Measurements from ENCODE around the gene SLC8A2. TPM values are rescaled to one million over a fixed set of nuclear protein-coding genes. Genes with fewer than 3 reads are reported as not detected.

SLC8A2 gene
- polyA plus RNA-seq, 3 donors from 2014 or later = not detected

DNA sequence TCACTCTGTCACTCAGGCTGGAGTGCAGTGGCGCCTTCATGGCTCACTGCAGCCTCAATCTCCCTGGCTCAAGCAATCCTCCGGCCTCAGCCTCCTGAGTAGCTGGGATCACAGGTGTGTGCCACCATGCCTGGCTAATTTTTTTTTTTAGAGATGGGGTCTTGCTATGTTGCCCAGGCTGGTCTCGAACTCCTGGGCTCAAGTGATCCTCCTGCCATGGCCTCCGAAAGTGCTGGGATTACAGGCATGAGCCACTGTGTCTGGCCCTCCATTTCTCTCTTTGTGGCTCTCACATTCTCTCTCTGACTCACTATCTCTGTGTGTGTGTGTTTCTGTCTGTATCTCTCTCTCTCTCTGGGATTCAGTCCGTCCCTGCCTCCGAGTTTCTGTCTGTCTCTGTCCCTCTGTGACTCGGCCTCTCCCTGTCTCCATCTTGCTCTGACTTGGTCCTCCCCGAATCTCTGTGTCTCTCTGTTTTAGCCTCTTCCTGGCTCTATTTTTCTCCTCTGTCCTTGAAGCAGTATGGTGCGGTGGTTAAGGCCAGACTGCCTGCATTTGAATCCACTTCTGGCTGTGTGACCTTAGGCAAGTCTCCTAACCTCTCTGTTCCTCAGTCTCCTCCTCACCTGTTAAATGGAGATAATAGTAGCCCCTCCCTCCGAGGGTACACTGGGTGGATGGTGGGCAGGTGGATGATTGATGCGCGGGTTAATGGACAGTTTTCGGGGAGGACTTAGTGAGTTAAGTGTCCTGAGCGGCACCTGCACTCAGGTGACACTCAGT lies 63.3 kb downstream of the SLC8A2 start:
- peaks cover 9 to 27% (median 10%) of the 10 kb centered on the region in 3 donors for H3K27me3 Mint-ChIP-seq (ENCODE audit: low read depth in 3 of 3)
- H3K36me3 Mint-ChIP-seq = peaks cover 0 to 4% (median 0%) of the 10 kb centered on the region in 3 donors
- DNase-seq = no peak
- no peak overlapping the region for H3K4me3 Mint-ChIP-seq
- H3K9me3 Mint-ChIP-seq = no peaks in the 10 kb centered on the region
- H3K4me1 Mint-ChIP-seq = no peaks in the 10 kb centered on the region
- peak overlapping the region in 1 of 6 donors; percentile 55 for H3K27ac Mint-ChIP-seq

- no peak for DNase-seq
- Mint-ChIP-seq H3K4me1 (no peaks in the 10 kb centered on the region), H3K4me3 (no peak overlapping the region), H3K9me3 (no peaks in the 10 kb centered on the region), H3K27me3 (ENCODE audit: low read depth in 3 of 3) (peaks cover 9 to 27% (median 9%) of the 10 kb centered on the region in 3 donors), H3K36me3 (peaks cover 0 to 4% (median 0%) of the 10 kb centered on the region in 3 donors), H3K27ac (no peak overlapping the region)
Measured at GRCh38 chr19:47407417-47407774, 64.3 kb downstream of the SLC8A2 start.

DNA sequence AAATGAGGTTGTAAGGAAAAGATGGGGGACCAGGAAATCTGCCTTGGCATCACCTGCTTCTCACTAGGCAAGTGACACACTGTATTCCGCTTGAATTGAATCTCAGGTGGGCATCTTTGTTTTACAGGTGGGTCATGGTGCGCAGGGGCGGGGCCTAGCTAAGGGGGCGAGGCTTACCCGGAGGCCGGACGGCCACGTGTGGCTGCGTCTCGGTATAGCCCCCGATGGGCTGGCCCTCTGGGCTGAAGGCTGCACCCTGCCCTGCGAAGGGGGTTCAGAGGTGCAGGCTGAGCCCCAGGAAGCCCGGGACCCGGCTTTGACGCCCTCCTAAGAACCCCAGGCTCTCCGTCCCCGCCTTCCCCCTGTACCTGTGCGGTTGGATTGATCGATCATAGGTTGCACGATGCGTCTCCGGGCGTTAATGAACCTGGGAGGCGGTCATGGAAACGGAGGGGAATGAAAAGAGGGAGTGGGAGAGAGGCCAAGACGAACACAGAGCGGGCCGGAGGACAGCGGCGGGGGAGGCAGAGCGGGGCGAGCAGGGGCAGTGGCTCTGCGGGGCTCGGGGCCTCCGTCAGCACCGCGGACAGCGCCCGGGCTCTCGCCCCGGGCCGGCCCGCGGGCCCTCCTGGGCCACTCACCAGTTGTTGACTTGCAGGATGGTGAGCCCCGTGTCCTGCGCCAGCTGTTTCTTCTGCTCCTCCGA lies 64.8 kb downstream of the SLC8A2 start:
- Mint-ChIP-seq H3K9me3 (no peaks in the 10 kb centered on the region), H3K36me3 (peaks cover 0 to 4% (median 0%) of the 10 kb centered on the region in 3 donors), H3K4me1 (no peaks in the 10 kb centered on the region), H3K27ac (no peak overlapping the region), H3K27me3 (ENCODE audit: low read depth in 3 of 3) (peaks cover 9 to 27% (median 9%) of the 10 kb centered on the region in 3 donors), H3K4me3 (no peak overlapping the region)
- no peak for DNase-seq

DNA sequence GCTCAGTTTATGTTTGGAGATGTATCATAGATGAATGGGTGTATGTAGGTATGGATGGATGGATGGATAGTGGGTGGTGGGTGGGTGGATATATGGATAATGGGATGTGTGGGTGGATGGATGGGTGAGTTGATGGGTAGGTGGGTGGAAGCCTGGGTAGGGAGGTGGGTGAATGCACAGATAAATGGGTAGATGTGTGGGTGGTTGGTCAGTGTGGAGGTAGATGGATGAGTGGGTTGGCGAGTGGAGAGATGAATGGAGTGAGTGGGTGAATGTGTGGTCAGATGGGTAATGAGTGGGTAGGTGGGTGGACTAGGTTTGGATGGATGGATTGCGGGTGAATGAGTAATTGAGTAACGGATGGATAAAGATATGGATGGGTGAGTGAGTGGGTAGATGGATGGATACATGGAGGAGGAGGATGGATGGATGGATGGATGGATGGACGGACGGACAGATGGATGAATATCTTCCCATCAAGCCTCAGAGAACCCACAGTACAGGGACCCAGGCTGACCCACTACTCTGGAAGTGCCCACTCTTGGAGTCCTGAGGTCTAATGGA lies 65.8 kb downstream of the SLC8A2 start:
- Mint-ChIP-seq H3K27ac (no peak overlapping the region), H3K4me1 (no peaks in the 10 kb centered on the region), H3K36me3 (peaks cover 0 to 4% (median 0%) of the 10 kb centered on the region in 3 donors), H3K27me3 (ENCODE audit: low read depth in 3 of 3) (peaks cover 9 to 27% (median 9%) of the 10 kb centered on the region in 3 donors), H3K9me3 (no peaks in the 10 kb centered on the region), H3K4me3 (no peak overlapping the region)
- no peak for DNase-seq

DNA sequence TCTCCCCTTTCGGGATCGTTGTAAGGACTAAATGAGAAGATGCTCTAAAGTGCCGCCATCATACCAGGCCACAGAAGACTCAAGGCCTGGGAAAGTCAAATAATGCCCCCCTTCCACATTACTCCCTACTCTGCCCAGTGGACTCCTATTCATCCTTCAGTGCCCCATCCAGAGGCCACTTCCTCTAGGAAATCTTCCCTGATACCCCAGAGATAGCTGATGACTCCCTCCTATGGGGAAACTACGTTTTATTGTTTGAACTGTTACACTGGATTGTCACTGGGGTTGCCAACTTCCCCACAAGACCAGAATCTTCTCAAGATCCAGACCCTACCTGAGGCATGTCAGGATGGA lies 66.5 kb downstream of the SLC8A2 start:
- Mint-ChIP-seq H3K4me3 (no peak overlapping the region), H3K9me3 (no peaks in the 10 kb centered on the region), H3K27ac (no peak overlapping the region), H3K27me3 (ENCODE audit: low read depth in 3 of 3) (peaks cover 9 to 27% (median 9%) of the 10 kb centered on the region in 3 donors), H3K36me3 (peaks cover 0 to 4% (median 0%) of the 10 kb centered on the region in 3 donors), H3K4me1 (no peaks in the 10 kb centered on the region)
- no peak for DNase-seq

DNA sequence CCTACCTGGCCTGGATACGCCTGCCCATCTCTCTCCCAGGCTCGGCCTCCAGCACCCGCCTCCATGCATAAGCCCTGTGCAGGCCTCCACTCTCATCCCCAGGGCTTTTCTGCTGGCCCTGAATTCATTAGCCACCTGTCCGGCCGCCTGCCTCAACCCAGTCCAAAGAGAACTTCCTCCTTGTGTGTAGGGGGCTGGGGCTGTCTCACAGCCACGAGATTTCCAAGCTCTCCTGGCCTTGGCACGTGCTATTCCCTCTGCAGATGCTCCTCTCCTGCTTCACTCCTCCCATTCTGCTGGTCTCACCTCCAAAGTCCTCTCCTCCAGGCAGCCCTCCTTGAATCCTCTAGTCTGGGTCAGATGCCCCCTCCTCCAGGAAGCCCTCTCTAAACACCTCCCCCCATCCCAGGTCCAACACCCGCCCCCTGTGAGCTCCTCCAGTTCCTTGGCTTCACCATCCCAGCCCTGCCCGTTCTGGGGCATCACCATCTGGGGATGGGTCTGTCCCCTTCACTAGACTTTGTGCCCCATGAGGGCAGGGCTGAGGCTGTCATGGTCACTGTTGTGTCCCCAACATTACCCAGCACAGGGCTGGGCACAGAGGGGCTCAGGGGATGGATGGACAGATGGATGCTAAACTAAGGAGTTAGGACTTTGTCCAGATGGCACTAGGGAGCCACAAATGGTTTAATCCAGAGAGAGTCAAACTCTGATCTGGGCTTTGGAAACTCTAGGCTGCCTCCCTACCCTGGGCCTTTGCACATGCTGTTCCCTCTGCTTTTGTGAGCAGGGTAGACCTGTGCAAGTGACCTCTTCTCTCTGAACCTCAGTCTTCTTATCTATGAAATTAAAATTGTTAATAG lies 67.1 kb downstream of the SLC8A2 start:
- Mint-ChIP-seq H3K4me3 (no peak overlapping the region), H3K4me1 (no peaks in the 10 kb centered on the region), H3K27ac (no peak overlapping the region), H3K27me3 (ENCODE audit: low read depth in 3 of 3) (peaks cover 9 to 27% (median 9%) of the 10 kb centered on the region in 3 donors), H3K9me3 (no peaks in the 10 kb centered on the region), H3K36me3 (peaks cover 0 to 4% (median 0%) of the 10 kb centered on the region in 3 donors)
- DNase-seq = no peak

DNA sequence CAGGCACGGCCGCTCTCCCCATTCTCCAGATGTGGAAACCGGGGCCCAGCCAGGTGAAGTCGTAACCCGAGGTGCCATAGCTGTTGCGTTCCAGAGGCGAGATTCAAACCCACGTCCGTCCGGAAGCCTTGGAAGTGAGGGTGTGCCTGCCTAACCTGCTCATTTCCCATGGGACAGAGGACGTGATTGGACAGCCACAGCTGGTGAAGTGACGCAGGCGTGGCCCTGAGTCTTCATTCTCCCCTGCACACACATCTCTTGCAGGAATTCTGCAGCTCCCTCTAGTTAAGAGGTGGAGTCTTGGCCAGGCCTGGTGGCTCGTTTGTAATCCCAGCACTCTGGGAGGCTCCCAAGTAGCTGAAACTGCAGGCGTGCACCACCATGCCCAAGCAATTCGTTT lies 69.2 kb downstream of the SLC8A2 start:
- Mint-ChIP-seq H3K27me3 (ENCODE audit: low read depth in 3 of 3) (peaks cover 6 to 19% (median 9%) of the 10 kb centered on the region in 3 donors), H3K27ac (no peak overlapping the region), H3K4me1 (no peaks in the 10 kb centered on the region), H3K9me3 (no peaks in the 10 kb centered on the region), H3K36me3 (no peaks in the 10 kb centered on the region), H3K4me3 (no peak overlapping the region)
- DNase-seq = no peak

DNA sequence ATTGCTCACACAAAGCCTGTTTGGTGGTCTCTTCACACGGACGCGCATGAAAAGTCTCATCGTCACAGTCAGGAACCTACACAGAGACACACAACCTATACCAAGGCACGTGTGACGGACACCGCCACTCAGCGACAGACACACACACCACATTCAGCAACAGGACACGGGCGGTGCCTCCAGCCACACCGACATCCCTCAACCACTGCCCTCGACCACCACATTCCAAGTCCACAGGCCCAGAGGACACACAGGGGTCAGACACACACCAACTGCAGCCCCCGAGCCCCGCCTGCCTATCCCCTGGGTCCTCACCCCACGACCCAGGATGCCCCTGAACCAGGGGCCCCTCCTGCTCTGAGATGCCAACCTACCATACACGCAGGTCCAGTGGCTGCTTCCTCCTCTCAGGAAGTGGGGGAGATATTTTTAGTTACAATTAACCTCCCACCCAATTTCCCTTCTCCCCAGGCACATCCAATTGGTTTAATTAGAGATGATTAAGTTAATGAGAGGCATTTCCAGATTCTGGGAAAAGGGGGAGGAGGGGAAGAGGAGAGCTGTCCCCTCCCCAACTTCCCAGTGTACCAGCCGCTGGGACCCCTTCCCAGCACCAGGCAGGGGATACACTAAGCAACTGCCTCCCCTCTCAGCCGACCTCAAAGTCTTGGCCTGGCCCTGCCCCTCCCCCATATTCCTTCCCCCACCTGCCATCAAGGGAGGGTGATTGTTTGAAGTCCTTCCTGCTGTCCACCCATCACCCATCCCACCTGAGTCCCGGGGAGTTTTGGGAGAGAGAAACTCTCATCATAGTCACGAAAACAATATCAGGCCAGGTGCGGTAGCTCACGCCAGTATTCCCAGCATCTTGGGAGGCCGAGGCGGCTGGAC lies 72.7 kb downstream of the SLC8A2 start:
- Mint-ChIP-seq H3K36me3 (no peaks in the 10 kb centered on the region), H3K4me3 (no peak overlapping the region), H3K27ac (no peak overlapping the region), H3K4me1 (no peaks in the 10 kb centered on the region), H3K9me3 (peaks cover 0 to 1% (median 0%) of the 10 kb centered on the region in 6 donors), H3K27me3 (ENCODE audit: low read depth in 3 of 3) (peaks cover 2 to 8% (median 4%) of the 10 kb centered on the region in 3 donors)
- no peak for DNase-seq

DNA sequence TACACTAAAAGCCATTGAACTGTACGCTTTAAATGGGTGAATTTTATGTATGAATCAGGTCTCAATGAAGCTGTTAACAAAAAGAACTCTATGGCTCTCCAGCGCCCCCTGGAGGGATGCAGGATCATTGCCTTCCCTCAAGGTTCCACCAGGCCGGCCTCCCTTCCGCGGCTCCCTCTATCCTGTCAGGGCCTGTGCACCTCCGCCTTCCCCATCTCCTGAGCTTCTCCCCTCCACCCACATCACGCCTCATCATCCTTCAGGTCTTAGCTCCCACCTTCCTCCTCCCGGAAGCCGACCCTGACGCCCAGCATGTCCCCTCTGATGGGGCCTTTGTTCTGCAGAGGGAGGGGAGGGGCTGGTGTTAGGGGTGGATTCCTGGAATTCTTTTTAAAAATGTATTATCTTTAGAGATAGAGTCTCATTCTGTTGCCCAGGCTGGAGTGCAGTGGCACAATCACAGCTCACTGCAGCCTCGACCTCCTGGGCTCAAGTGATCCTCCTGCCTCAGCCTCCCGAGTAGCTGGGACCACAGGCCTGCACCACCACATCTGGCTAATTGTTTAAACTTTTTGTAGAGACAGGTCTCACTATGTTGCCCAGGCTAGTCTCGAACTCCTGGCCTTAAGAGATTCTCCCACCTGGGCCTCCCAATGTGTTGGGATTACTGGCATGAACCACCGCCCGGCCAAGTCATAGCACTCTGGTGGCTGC lies 80.0 kb downstream of the SLC8A2 start:
- H3K9me3 Mint-ChIP-seq = peaks cover 0 to 1% (median 0%) of the 10 kb centered on the region in 6 donors
- peak; percentile 76 to 83 (median 78) for DNase-seq
- peaks cover 0 to 9% (median 9%) of the 10 kb centered on the region in 3 donors for H3K27me3 Mint-ChIP-seq (ENCODE audit: low read depth in 3 of 3)
- H3K4me3 Mint-ChIP-seq = no peak overlapping the region
- H3K27ac Mint-ChIP-seq = peak overlapping the region in 1 of 6 donors; percentile 46
- H3K4me1 Mint-ChIP-seq = peaks cover 16 to 24% of the 10 kb centered on the region in 2 donors
- H3K36me3 Mint-ChIP-seq = no peaks in the 10 kb centered on the region

- H3K27ac Mint-ChIP-seq = peak overlapping the region in 1 of 6 donors; percentile 46
- no peak for DNase-seq
- peaks cover 0 to 1% (median 0%) of the 10 kb centered on the region in 6 donors for H3K9me3 Mint-ChIP-seq
- H3K36me3 Mint-ChIP-seq = no peaks in the 10 kb centered on the region
- peaks cover 16 to 24% of the 10 kb centered on the region in 2 donors for H3K4me1 Mint-ChIP-seq
- peaks cover 0 to 10% (median 9%) of the 10 kb centered on the region in 3 donors for H3K27me3 Mint-ChIP-seq (ENCODE audit: low read depth in 3 of 3)
- H3K4me3 Mint-ChIP-seq = no peak overlapping the region
Measured at GRCh38 chr19:47390533-47391488, 80.9 kb downstream of the SLC8A2 start.

- H3K4me3 Mint-ChIP-seq = peak overlapping the region in 1 of 5 donors; percentile 44
- H3K27me3 Mint-ChIP-seq (ENCODE audit: low read depth in 3 of 3) = peaks cover 0 to 16% (median 10%) of the 10 kb centered on the region in 3 donors
- H3K9me3 Mint-ChIP-seq = no peaks in the 10 kb centered on the region
- H3K27ac Mint-ChIP-seq = peak overlapping the region in 1 of 6 donors; percentile 30
- H3K4me1 Mint-ChIP-seq = peaks cover 16 to 24% of the 10 kb centered on the region in 2 donors
- DNase-seq = no peak
- no peaks in the 10 kb centered on the region for H3K36me3 Mint-ChIP-seq
Measured at GRCh38 chr19:47389150-47389556, 82.5 kb downstream of the SLC8A2 start.
